CD1c-positive myeloid dendritic cell (primary cell): Measurements from ENCODE around the gene C4BPB.

Source experiments
- DNase-seq: peaks from one replicate; pipeline ENCODE4 v3.0.0-alpha.2; 2016; ENCODE audit errors: extremely low spot score

C4BPB gene

GRCh38 chr1:207084701-207085180 is 3.9 kb upstream of the C4BPB start:
- DNase-seq, result peak; percentile 69

GRCh38 chr1:207085887-207086286 is 2.8 kb upstream of the C4BPB start:
- DNase-seq, result no peak

- no peak for DNase-seq
Observed at GRCh38 chr1:207088161-207088560, 499 bp upstream of the C4BPB start.

GRCh38 chr1:207089627-207090355 is 1.1 kb downstream of the C4BPB start:
- DNase-seq, result peak; percentile 18

- DNase-seq, result no peak
Observed at GRCh38 chr1:207091200-207091908, 2.7 kb downstream of the C4BPB start.

- DNase-seq, result no peak
Observed at GRCh38 chr1:207093944-207094343, 5.3 kb downstream of the C4BPB start.

- DNase-seq, result no peak
Observed at GRCh38 chr1:207097871-207098324, 9.2 kb downstream of the C4BPB start.

GRCh38 chr1:207101720-207102119 is 13.1 kb downstream of the C4BPB start:
- DNase-seq, result no peak

- no peak for DNase-seq
Observed at GRCh38 chr1:207102146-207102545, 13.5 kb downstream of the C4BPB start.

- DNase-seq, result no peak
Observed at GRCh38 chr1:207102659-207103058, 14.0 kb downstream of the C4BPB start.

GRCh38 chr1:207103892-207104373 is 15.3 kb downstream of the C4BPB start, which contains the start of gene C4BPA:
Gene C4BPA, plus strand, starts transcription at chr1:207104233. Its CDS starts 8,793 bp downstream, at chr1:207113026.
- peak; percentile 11 for DNase-seq

- DNase-seq, result no peak
Observed at GRCh38 chr1:207109004-207109403, 20.3 kb downstream of the C4BPB start.

GRCh38 chr1:207112616-207113296 is 24.1 kb downstream of the C4BPB start:
- no peak for DNase-seq

GRCh38 chr1:207115269-207115668 is 26.6 kb downstream of the C4BPB start:
- DNase-seq, result no peak

- no peak for DNase-seq
Observed at GRCh38 chr1:207124389-207124788, 35.7 kb downstream of the C4BPB start.

GRCh38 chr1:207128336-207128921 is 39.8 kb downstream of the C4BPB start:
- no peak for DNase-seq

- no peak for DNase-seq
Observed at GRCh38 chr1:207129053-207129452, 40.4 kb downstream of the C4BPB start.

GRCh38 chr1:207130252-207131036 is 41.8 kb downstream of the C4BPB start:
- DNase-seq, result no peak

GRCh38 chr1:207131163-207131562 is 42.5 kb downstream of the C4BPB start:
- no peak for DNase-seq

GRCh38 chr1:207134581-207134980 is 45.9 kb downstream of the C4BPB start:
- DNase-seq, result peak; percentile 78

GRCh38 chr1:207139616-207140015 is 51.0 kb downstream of the C4BPB start:
- DNase-seq, result no peak
